NCI-H1694 (cell line): Measurements from ENCODE around the gene LRRIQ1.

Experiments used
- DNase-seq: peaks from one replicate; lab custom pipeline; 2025; lab: John Stamatoyannopoulos, UW

Gene LRRIQ1

DNA sequence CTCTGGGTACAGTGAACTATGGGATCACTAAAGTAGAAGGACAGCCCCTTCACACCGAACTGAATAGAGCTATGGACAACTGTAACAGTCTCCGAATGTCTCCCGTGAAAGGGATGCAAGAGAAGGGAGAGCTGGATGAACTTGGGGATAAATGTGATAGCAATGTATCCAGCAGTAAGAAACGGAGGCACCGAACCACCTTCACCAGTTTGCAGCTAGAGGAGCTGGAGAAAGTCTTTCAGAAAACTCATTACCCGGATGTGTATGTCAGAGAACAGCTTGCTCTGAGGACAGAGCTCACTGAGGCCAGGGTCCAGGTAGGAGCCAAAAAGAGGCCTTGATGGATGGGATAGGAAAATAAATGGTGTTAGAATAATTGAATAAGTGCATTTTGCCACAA, 247.4 kb downstream of the LRRIQ1 start:
- DNase-seq: no peak
